Stimulated activated effector memory CD8-positive, alpha-beta T cell treated with anti-CD3 and anti-CD28 coated beads, Interleukin-12 subunit alpha, Interleukin-12 subunit beta, amount 100 ng/mL, for 72 hours (primary cell): Measurements from ENCODE around the gene BABAM2.
A peak's percentile ranks its signal among the peaks of the same experiment; 100 is the strongest.

Experiments used
- ATAC-seq: fragments of 150-1000 bp; cut with Tn5 transposase; 2 replicates; pipeline ENCODE4 v1.10.0; 2021
- DNase-seq, 2 donors: peaks; one replicate each; pipeline ENCODE4 v3.0.0; 2021 to 2022; ENCODE audit warnings: low spot score in 2 of 2
- H3K27ac Mint-ChIP-seq: one replicate; pipeline ENCODE4 v1.8.0; 2022; ENCODE audit warnings: mild to moderate bottlenecking, mixed read lengths
- H3K36me3 Mint-ChIP-seq: one replicate; pipeline ENCODE4 v1.8.0; 2022; ENCODE audit warnings: mild to moderate bottlenecking, mixed read lengths
- H3K4me1 Mint-ChIP-seq: one replicate; pipeline ENCODE4 v1.8.0; 2022; ENCODE audit warnings: mixed read lengths
- H3K4me3 Mint-ChIP-seq: one replicate; pipeline ENCODE4 v1.8.0; 2022; ENCODE audit warnings: mild to moderate bottlenecking, mixed read lengths
- H3K9me3 Mint-ChIP-seq: one replicate; pipeline ENCODE4 v1.8.0; 2022; ENCODE audit warnings: mixed read lengths

The BABAM2 gene

GRCh38 chr2:28283861-28284260 is 393.3 kb downstream of the BABAM2 start:
- no peak overlapping the region for H3K27ac Mint-ChIP-seq
- peaks cover 13% of the 10 kb centered on the region for H3K4me1 Mint-ChIP-seq
- ATAC-seq (no peak), DNase-seq (no peak)
- no peak overlapping the region for H3K4me3 Mint-ChIP-seq
- H3K36me3 Mint-ChIP-seq = peaks cover 42% of the 10 kb centered on the region
- no peaks in the 10 kb centered on the region for H3K9me3 Mint-ChIP-seq

- no peak for DNase-seq
- H3K36me3 Mint-ChIP-seq = peaks cover 25% of the 10 kb centered on the region
- peaks cover 14% of the 10 kb centered on the region for H3K4me1 Mint-ChIP-seq
- ATAC-seq = no peak
- no peak overlapping the region for H3K4me3 Mint-ChIP-seq
- no peak overlapping the region for H3K27ac Mint-ChIP-seq
- no peaks in the 10 kb centered on the region for H3K9me3 Mint-ChIP-seq
Measured at GRCh38 chr2:28286678-28287077, 396.1 kb downstream of the BABAM2 start.

DNA sequence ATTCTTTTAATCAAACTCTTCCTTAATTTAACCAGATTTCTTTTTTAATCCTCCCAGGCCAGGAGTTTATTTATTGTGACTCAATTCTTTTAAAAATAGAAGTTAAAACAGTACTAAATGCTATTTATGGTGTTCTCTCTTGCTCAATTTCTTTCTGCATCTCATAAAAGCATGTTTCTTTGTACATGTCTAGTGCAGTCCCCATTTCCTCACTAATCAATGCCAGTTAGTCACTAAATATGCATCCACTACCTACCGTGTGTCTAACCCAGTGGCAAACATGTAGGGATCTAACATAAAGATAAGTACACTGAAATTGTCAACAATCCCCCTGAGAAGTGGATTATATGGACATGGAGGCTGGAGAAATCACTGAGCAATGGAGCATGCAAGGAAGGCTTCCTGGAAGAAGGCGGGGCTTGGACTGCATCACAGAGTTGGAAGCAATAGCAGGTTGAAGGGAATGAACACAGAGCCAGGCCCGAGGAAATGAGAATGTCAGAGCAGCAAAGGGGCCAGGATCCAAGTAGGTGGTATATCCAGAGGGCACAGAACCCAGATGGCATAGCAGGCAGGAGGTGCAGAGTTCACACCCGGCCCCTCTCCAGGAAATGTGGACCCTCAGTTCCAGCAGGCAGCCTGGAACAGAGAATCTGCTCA is 396.9 kb downstream of the BABAM2 start:
- H3K4me3 Mint-ChIP-seq = no peak overlapping the region
- H3K27ac Mint-ChIP-seq = no peak overlapping the region
- peaks cover 22% of the 10 kb centered on the region for H3K36me3 Mint-ChIP-seq
- no peak for ATAC-seq
- peaks cover 21% of the 10 kb centered on the region for H3K4me1 Mint-ChIP-seq
- no peak for DNase-seq
- H3K9me3 Mint-ChIP-seq = no peaks in the 10 kb centered on the region

DNA sequence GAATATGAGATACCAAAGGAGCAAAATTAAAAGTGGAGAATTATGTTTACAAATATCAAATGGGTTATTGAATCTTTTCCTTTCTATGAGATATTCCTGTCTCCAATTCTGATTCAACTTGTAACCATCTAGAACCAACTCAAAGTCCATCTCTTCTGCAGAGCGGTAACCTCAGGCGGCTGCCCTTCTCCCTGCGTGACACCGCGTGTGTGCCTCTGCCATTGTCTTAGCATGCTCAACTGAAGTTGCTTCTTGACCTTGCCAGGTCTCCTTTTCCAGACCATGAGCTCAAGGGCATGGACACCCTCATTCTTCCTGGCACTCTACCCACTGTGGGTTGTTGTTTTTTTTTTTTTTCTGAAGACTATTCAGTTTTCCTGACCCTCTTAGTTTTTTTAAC is 398.1 kb downstream of the BABAM2 start:
- Mint-ChIP-seq H3K36me3 (peaks cover 17% of the 10 kb centered on the region), H3K9me3 (no peaks in the 10 kb centered on the region), H3K4me1 (peaks cover 33% of the 10 kb centered on the region), H3K4me3 (no peak overlapping the region), H3K27ac (no peak overlapping the region)
- ATAC-seq (no peak), DNase-seq (no peak)

GRCh38 chr2:28291811-28292440 is 401.4 kb downstream of the BABAM2 start:
- Mint-ChIP-seq H3K9me3 (no peaks in the 10 kb centered on the region), H3K36me3 (peaks cover 15% of the 10 kb centered on the region), H3K27ac (no peak overlapping the region), H3K4me3 (no peak overlapping the region), H3K4me1 (peaks cover 28% of the 10 kb centered on the region)
- DNase-seq = no peak
- no peak for ATAC-seq

- no peak overlapping the region for H3K27ac Mint-ChIP-seq
- DNase-seq (no peak), ATAC-seq (peak; percentile 87)
- H3K4me3 Mint-ChIP-seq = no peak overlapping the region
- peaks cover 24% of the 10 kb centered on the region for H3K4me1 Mint-ChIP-seq
- peaks cover 15% of the 10 kb centered on the region for H3K36me3 Mint-ChIP-seq
- H3K9me3 Mint-ChIP-seq = no peaks in the 10 kb centered on the region
Measured at GRCh38 chr2:28292491-28292890, 402.0 kb downstream of the BABAM2 start.

GRCh38 chr2:28293416-28293815 is 402.9 kb downstream of the BABAM2 start:
- Mint-ChIP-seq H3K4me3 (no peak overlapping the region), H3K4me1 (peaks cover 22% of the 10 kb centered on the region), H3K36me3 (peaks cover 20% of the 10 kb centered on the region), H3K27ac (peak overlapping the region; percentile 61), H3K9me3 (no peaks in the 10 kb centered on the region)
- ATAC-seq = no peak
- DNase-seq = no peak

- DNase-seq = no peak
- no peaks in the 10 kb centered on the region for H3K9me3 Mint-ChIP-seq
- no peak for ATAC-seq
- no peak overlapping the region for H3K27ac Mint-ChIP-seq
- H3K36me3 Mint-ChIP-seq = peaks cover 27% of the 10 kb centered on the region
- H3K4me1 Mint-ChIP-seq = peaks cover 22% of the 10 kb centered on the region
- no peak overlapping the region for H3K4me3 Mint-ChIP-seq
Measured at GRCh38 chr2:28294451-28294850, 403.9 kb downstream of the BABAM2 start.

GRCh38 chr2:28296243-28296642 is 405.7 kb downstream of the BABAM2 start:
- H3K27ac Mint-ChIP-seq = no peak overlapping the region

DNA sequence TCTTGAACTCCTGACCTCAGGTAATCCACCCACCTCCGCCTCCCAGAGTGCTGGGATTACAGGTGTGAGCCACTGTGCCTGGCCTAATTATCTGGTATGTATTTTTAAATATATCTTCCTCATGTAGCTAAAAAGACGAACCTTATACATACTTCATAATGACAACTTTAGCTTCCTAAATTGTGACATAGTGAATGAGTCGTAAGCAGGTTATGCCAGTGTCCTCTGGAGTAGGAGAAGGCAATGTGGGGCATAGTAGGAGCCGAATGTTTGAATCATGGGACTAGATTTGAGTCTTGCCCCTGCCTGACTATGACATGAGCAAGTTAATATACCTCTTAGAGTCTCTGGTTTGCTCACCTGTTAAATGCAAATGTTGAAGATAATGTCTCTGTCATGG is 406.4 kb downstream of the BABAM2 start:
- H3K27ac Mint-ChIP-seq = peak overlapping the region; percentile 64

More at GRCh38 chr2:28296243-28296642, 405.7 kb downstream of the BABAM2 start:
- no peaks in the 10 kb centered on the region for H3K9me3 Mint-ChIP-seq
- H3K4me3 Mint-ChIP-seq = no peak overlapping the region
- ATAC-seq = peak; percentile 82
- H3K36me3 Mint-ChIP-seq = peaks cover 36% of the 10 kb centered on the region
- peaks cover 22% of the 10 kb centered on the region for H3K4me1 Mint-ChIP-seq
- DNase-seq = no peak

GRCh38 chr2:28297531-28297930 is 407.0 kb downstream of the BABAM2 start:
- DNase-seq (no peak), ATAC-seq (no peak)
- Mint-ChIP-seq H3K9me3 (no peaks in the 10 kb centered on the region), H3K4me3 (no peak overlapping the region), H3K36me3 (peaks cover 47% of the 10 kb centered on the region), H3K4me1 (peaks cover 12% of the 10 kb centered on the region), H3K27ac (peak overlapping the region; percentile 64)

More for the DNA sequence above, 406.4 kb downstream of the BABAM2 start:
- no peak for DNase-seq
- Mint-ChIP-seq H3K4me1 (peaks cover 19% of the 10 kb centered on the region), H3K9me3 (no peaks in the 10 kb centered on the region), H3K36me3 (peaks cover 40% of the 10 kb centered on the region), H3K4me3 (no peak overlapping the region)
- ATAC-seq = no peak

- Mint-ChIP-seq H3K4me1 (peaks cover 4% of the 10 kb centered on the region), H3K36me3 (peaks cover 55% of the 10 kb centered on the region), H3K4me3 (no peak overlapping the region), H3K9me3 (no peaks in the 10 kb centered on the region), H3K27ac (peak overlapping the region; percentile 64)
- ATAC-seq (no peak), DNase-seq (no peak)
Measured at GRCh38 chr2:28298406-28298805, 407.9 kb downstream of the BABAM2 start.

DNA sequence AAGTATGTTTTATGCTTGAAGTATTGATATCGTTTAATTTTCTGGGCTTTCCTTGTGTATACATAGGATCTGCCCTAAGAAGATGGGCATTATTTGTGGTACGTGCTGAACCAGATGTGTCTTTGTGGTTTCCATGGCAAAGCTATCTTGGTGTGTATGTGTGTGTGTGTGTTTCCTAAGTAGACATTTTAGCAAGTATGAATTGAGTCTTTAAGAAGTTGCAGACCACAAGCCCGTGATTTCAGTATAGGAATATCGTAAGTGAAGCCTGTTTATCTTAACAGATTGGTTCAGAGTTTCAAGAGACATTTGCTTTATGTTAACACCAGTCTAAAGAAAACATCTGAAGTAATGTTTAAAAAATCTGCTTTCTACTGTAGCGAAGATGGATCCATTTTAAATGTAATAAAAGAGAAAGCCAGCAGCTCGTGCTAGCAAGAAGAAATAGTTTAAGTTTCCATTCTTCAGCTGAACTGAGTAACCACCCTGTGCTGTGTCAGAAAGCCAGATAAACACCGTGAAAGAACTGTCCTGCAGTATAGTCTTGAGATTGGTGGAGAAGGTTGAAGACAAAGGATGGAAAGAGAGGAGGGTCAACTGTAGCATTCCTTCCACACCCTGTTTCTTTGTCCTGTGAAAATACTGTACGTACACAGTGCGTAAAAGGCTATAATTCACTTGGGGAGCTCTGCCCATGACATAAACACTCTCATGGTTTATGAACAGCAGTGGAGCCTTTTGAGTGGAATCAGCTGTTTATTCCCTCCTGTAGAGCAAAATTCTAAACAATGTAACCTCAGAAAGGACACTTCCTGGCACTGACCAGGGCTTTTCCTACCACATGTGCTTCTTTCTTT is 410.2 kb downstream of the BABAM2 start:
- H3K4me3 Mint-ChIP-seq = no peak overlapping the region
- no peak overlapping the region for H3K27ac Mint-ChIP-seq
- H3K4me1 Mint-ChIP-seq = no peaks in the 10 kb centered on the region
- no peaks in the 10 kb centered on the region for H3K9me3 Mint-ChIP-seq
- H3K36me3 Mint-ChIP-seq = peaks cover 61% of the 10 kb centered on the region
- DNase-seq = no peak
- ATAC-seq = no peak

DNA sequence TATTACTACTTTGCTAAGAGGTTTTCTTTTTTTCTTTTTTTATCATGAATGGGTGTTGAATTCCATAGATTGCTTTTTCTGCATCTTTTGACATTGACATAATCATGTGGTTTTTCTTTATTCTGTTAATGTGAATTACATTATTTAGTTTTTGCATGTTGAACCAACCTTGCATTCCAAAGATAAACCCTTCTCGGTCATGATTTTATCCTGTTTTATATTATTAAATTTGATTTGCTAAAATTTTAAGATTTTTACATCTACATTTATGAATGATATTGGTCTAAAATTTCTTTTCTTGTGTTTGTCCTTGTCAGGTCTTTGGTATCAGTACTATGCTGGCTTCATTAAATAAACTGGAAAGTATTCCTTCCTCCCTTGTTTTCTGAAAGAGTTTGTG is 414.7 kb downstream of the BABAM2 start:
- no peak overlapping the region for H3K4me3 Mint-ChIP-seq
- no peak overlapping the region for H3K27ac Mint-ChIP-seq
- ATAC-seq = no peak
- peaks cover 54% of the 10 kb centered on the region for H3K36me3 Mint-ChIP-seq
- no peaks in the 10 kb centered on the region for H3K9me3 Mint-ChIP-seq
- H3K4me1 Mint-ChIP-seq = no peaks in the 10 kb centered on the region
- DNase-seq = no peak

DNA sequence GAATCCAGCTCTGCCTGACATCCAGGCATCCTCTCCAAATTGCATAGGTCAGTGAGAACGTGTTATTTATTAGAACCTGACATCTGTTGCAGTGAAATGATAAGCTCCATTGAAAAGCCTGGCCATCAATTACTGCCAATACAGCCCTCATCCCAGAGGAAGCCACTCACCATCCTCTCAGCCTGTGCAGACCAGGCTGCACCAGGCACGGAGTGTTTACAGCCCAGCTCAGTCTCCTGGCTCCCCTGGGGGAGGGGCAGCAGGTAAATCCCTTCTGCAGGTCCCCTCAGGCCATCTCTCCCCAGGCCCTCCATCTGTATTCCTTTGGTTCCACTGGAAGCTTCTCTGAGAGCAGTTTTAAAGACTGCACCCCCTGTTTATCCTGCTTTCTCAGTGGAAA is 419.6 kb downstream of the BABAM2 start:
- Mint-ChIP-seq H3K4me1 (peaks cover 26% of the 10 kb centered on the region), H3K4me3 (no peak overlapping the region), H3K27ac (no peak overlapping the region), H3K9me3 (no peaks in the 10 kb centered on the region), H3K36me3 (peaks cover 46% of the 10 kb centered on the region)
- ATAC-seq (no peak), DNase-seq (no peak)
